RWPE1 (cell line): ENCODE measurements around the gene CEACAM1.
"Not testable (repeated sequence)": the region's sequence is repeated elsewhere in the genome, so short reads cannot be mapped to it uniquely, and the experiment has no call there.

ENCODE experiments used
- CTCF ChIA-PET: fragments of 350-600 bp; sonication (Branson Sonifier 250); formaldehyde crosslinking; extraction: SDS; loops from one replicate; lab custom pipeline; 2021; lab: Yijun Ruan, JAX
- POLR2A ChIA-PET: fragments of 400-600 bp; formaldehyde crosslinking; extraction: SDS; loops from one replicate; lab custom pipeline; 2020; ENCODE audit warnings: antibody characterized with exemption; ENCODE audit not compliant: low non-redundant PET; lab: Yijun Ruan, JAX
- DNase-seq: peaks from one replicate; pipeline ENCODE4 v3.0.0; 2012; ENCODE audit warnings: low spot score
- H3K27ac ChIP-seq: fragments of 450-650 bp; 2 replicates; pipeline ENCODE4 v1.5.1; 2017
- CTCF ChIP-seq: fragments of 450-650 bp; conservative IDR thresholded peaks from 2 replicates; pipeline ENCODE4 v1.5.1; 2017; ENCODE audit warnings: low read depth, mild to moderate bottlenecking

CEACAM1 gene

GRCh38 chr19:42467183-42467760 lies 61.0 kb downstream of the CEACAM1 start:
- POLR2A ChIA-PET, result no interaction called here
- no peak overlapping the region for H3K27ac ChIP-seq

GRCh38 chr19:42466521-42467182 lies 61.6 kb downstream of the CEACAM1 start:
- no peak for DNase-seq
- ChIA-PET POLR2A (no interaction called here), CTCF (interaction anchor here (0.7 to 1.1 kb wide), 3 partner anchors 16 to 28 kb away, joined by 3 read pairs; no protein-coding TSS in a partner anchor)
- TF ChIP-seq CTCF, result no peak
- H3K27ac ChIP-seq, result no peak overlapping the region

More at GRCh38 chr19:42467183-42467760, 61.0 kb downstream of the CEACAM1 start:
- TF ChIP-seq CTCF, result no peak
- CTCF ChIA-PET, result interaction anchor here (0.7 to 1.1 kb wide), 3 partner anchors 17 to 28 kb away, joined by 3 read pairs; no protein-coding TSS in a partner anchor
- DNase-seq, result no peak

- no peak for TF ChIP-seq CTCF
- ChIA-PET POLR2A (no interaction called here), CTCF (interaction anchor here (1.0 to 1.1 kb wide), 2 partner anchors 26 to 27 kb away, joined by 3 read pairs; no protein-coding TSS in a partner anchor)
- no peak for DNase-seq
- H3K27ac ChIP-seq, result no peak overlapping the region
These were observed 62.4 kb downstream of the CEACAM1 start for GRCh38 chr19:42465827-42466280.

- no peak for DNase-seq
- no peak for TF ChIP-seq CTCF
- no peak overlapping the region for H3K27ac ChIP-seq
- ChIA-PET POLR2A (no interaction called here), CTCF (interaction anchor here (0.5 to 0.6 kb wide), 4 partner anchors 12 to 247 kb away, joined by 3 to 7 read pairs (median 4); no protein-coding TSS in a partner anchor)
These were observed 66.5 kb downstream of the CEACAM1 start for GRCh38 chr19:42461700-42462324.

- CTCF ChIA-PET, result interaction anchor here (0.6 kb wide), 2 partner anchors 13 to 248 kb away, joined by 6 to 7 read pairs; no protein-coding TSS in a partner anchor
- DNase-seq, POLR2A ChIA-PET, H3K27ac ChIP-seq: not testable (repeated sequence)
These were observed 67.0 kb downstream of the CEACAM1 start for GRCh38 chr19:42461231-42461630.

- no peak for TF ChIP-seq CTCF
- no peak for DNase-seq
- ChIA-PET POLR2A (no interaction called here), CTCF (no interaction called here)
- no peak overlapping the region for H3K27ac ChIP-seq
These were observed 68.4 kb downstream of the CEACAM1 start for GRCh38 chr19:42459926-42460325.
